T47D (cell line): ENCODE data around the gene CARNS1.

Experiments
- DNase-seq, 2 experiments: peaks; one replicate each; pipeline versions ENCODE4 v3.0.0 to v3.0.0-alpha.2; 2011 to 2012; ENCODE audit warnings: low read depth in 1 of 2, low spot score in 1 of 2
- JUND ChIP-seq: IDR thresholded peaks from 2 replicates; pipeline ENCODE4 v1.6.1; 2012; ENCODE audit warnings: low read depth
- in situ Hi-C: cut with HindIII; loops from 2 replicates; pipeline ENCODE4 v1.10.0; 2016; ENCODE audit warnings: low sequenced_read_pairs, low pct_unique_long_range_greater_than_20kb

The CARNS1 gene

DNA sequence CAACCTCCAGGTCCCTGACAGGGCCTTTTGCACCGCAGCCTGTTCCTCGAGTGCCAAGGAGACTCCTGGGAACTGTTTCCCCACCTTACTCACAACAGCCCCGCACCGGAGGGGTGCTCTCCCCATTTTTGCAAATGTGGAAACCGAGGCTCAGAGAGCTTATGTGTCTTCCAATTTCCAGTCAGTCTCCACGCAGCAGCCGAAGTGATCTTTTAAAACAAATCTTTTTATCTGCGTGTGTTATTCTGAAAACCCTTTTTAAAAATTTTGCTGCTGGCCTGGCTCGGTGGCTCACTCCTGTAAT, 54.0 kb downstream of the CARNS1 start:
- DNase-seq, result no peak
- in situ Hi-C loops, result no loop called here
- no peak for TF ChIP-seq JUND

DNA sequence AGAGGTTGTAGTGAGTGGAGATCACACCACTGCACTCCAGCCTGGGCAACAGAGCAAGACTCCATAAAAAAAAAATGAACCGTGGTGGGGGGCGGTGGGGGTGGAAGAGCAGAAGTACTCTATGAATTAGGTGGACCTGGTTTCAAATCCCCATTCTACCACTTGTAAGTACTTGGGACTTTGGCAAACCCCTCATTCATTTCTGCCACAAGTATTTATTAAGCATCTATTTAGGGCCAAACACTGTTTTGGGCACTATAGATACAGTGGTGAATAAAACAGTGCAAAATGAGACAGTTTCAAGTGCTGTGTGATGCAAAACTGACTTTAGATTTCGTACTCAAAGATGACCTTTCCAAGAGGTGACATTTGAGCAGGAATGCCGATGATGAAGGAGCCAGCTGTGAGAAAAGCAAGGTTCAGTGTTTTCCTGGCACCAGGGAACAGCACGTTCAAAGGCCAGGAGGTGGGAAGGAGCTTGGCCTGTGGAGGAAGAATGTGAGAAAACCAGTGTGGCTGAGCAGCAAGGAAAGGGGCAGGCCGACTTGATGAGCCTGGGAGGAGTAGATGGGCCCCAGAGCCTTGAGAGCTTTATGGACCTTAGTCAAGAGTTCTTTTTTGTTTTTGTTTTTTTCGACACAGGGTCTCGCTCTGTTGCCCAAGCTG, 55.0 kb downstream of the CARNS1 start:
- in situ Hi-C loops, result no loop called here
- DNase-seq, result peak in 1 of 2 experiments; percentile 35
- TF ChIP-seq JUND, result no peak

DNA sequence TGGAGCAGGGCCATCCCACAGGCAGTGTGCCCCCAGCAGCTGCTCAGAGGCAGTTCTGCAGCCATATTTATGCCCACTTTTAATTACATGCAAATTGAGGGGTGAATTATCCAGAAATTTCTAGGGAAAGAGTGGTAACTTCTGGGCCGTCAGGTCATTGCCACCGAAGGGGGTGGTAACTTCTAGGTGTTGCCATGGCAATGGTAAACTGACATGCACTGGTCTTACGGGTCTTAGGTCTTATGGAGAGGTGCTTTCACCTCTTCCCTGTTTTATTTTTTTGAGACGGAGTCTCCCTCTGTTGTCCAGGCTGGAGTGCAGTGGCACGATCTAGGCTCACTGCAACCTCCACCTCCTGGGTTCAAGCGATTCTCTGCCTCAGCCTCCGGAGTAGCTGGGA, 57.4 kb downstream of the CARNS1 start:
- in situ Hi-C loops, result no loop called here
- TF ChIP-seq JUND, result no peak
- no peak for DNase-seq
